Muscle of leg (tissue), 11 donors: ENCODE results near the gene RECQL5. TPM values are rescaled to one million over a fixed set of nuclear protein-coding genes. Genes with fewer than 3 reads are reported as not detected.

ENCODE experiments used
- DNase-seq: peaks from one replicate; pipeline ENCODE4 v3.0.0; 2013
- H3K27ac ChIP-seq: one replicate; pipeline ENCODE4 v1.5.1; 2013; ENCODE audit warnings: mild to moderate bottlenecking, low read length, control low read depth
- H3K27me3 ChIP-seq: one replicate; pipeline ENCODE4 v1.6.1; 2013; ENCODE audit warnings: low read length; ENCODE audit not compliant: control insufficient read depth, insufficient read depth
- H3K36me3 ChIP-seq: one replicate; pipeline ENCODE4 v1.6.1; 2013; ENCODE audit warnings: low read length; ENCODE audit not compliant: control insufficient read depth, insufficient read depth
- H3K4me1 ChIP-seq: one replicate; pipeline ENCODE4 v1.6.1; 2013; ENCODE audit warnings: low read length; ENCODE audit not compliant: control insufficient read depth, insufficient read depth
- H3K4me3 ChIP-seq: one replicate; pipeline ENCODE4 v1.5.1; 2013; ENCODE audit warnings: low read length, control low read depth
- H3K9me3 ChIP-seq: replicated peaks from 2 replicates; pipeline ENCODE4 v1.6.1; 2013; ENCODE audit warnings: low read depth, low read length; ENCODE audit not compliant: control insufficient read depth
- WGBS: methylation state at CpG from one replicate; pipeline ENCODE4 v1.1.5; 2013; ENCODE audit warnings: missing lambda C conversion rate; ENCODE audit not compliant: insufficient coverage; 5-methylcytosine and 5-hydroxymethylcytosine counted together
- polyA plus RNA-seq, 8 donors: library from polyadenylated mRNA; unstranded; fragments of 120-200 nt; gene quantifications; one replicate each; pipeline versions ENCODE4 v1.2.1 to v1.2.3, GENCODE V29; 2013; ENCODE audit warnings: inconsistent platforms in 1 of 8, low replicate concordance in 1 of 8; ENCODE audit not compliant: insufficient read length in 8 of 8, insufficient read depth in 1 of 8
- total RNA-seq: library from RNA; stranded (reverse); fragments of 120-200 nt; gene quantifications from one replicate; pipeline ENCODE4 v1.2.4, GENCODE V29; 2013

RECQL5 gene
- total and polyA plus RNA-seq, 9 donors: 12.0 to 20.8 (median 15.9) TPM

DNA sequence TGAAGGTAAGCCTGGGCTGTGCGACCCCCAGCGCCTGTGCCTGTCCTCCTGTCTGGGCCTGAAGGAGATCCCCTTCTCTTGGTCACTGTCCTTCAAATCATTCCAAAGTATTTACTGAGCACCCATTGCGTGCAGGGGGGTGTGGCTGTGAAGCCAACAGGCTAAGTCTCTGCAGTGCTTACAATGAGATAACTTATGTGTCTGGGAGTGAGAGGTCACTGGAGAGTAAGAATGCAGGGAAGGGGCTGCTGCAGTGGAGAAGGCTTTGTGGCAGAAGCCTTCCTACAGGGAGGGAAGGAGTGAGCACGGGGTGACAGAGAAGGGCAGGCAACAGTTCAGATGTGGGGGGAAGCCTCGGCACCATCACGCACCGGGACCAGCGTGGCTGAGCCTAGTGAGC, 44.9 kb downstream of the RECQL5 start:
- Histone ChIP-seq H3K27me3 (no peaks in the 10 kb centered on the region), H3K4me3 (no peak overlapping the region), H3K27ac (no peak overlapping the region), H3K4me1 (peaks cover 13% of the 10 kb centered on the region), H3K36me3 (peaks cover 79% of the 10 kb centered on the region), H3K9me3 (no peaks in the 10 kb centered on the region)
- 67% methylated on average over 7 of the region's 8 CpGs for WGBS
- no peak for DNase-seq

DNA sequence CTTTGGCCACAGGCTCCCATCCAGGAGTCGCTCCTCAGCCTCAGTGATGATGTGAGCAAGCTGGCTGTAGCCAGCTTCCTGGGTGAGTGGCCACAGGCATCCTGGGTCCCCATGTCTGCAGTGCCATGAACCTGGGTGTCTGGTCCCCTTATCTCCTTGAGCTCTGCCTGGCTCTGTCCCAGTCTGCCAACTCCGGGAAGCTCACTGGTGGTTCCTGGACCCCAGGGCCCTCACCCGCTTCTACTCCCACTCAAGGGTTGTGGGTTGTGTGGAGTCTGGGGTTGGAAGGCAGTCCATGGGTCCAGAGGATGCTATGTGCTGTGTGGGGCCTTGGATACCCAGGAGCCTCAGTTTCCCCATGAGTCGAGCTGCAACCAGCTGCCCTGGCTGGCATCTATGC, 45.5 kb downstream of the RECQL5 start:
- Histone ChIP-seq H3K27ac (no peak overlapping the region), H3K27me3 (no peaks in the 10 kb centered on the region), H3K36me3 (peaks cover 79% of the 10 kb centered on the region), H3K4me1 (peaks cover 12% of the 10 kb centered on the region), H3K9me3 (no peaks in the 10 kb centered on the region), H3K4me3 (no peak overlapping the region)
- WGBS: 86% methylated on average over 2 of the region's 4 CpGs
- no peak for DNase-seq

DNA sequence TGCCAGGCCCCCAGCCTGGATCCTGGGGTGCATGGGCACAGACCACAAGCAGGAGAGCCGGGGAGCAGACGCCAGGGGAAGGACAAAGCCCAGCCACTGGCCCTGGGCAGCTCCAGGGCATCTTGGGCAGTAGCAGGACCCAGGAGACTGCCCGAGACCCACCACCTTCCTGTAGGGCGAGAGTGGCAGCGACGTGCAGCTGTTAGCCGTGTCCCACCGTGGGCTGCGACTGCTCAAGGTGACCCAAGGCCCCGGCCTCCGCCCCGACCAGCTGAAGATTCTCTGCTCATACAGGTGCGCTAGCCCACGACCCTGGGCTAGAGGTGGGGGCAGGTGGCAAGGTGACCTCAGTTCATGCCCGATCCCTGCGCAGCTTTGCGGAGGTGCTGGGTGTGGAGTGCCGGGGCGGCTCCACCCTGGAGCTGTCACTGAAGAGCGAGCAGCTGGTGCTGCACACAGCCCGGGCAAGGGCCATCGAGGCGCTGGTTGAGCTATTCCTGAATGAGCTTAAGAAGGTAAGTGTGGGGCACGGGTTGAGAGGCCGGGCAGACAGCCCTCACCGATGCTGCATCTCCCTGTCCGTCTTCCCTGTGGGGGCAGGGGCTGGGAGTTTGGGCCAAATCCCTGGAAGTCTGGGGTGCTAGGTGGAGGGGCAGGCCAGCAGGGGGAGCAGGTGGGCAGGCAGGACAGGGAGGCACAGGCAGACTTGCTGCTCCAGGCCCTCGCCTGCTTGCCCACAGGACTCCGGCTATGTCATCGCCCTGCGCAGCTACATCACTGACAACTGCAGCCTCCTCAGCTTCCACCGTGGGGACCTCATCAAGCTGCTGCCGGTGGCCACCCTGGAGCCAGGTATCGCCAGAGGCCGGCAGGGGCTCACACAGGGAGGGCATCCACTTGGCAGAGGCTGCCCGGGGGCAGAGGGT, 47.2 kb downstream of the RECQL5 start:
- Histone ChIP-seq H3K27ac (no peak overlapping the region), H3K4me1 (peaks cover 4% of the 10 kb centered on the region), H3K4me3 (no peak overlapping the region), H3K36me3 (peaks cover 80% of the 10 kb centered on the region), H3K27me3 (no peaks in the 10 kb centered on the region), H3K9me3 (no peaks in the 10 kb centered on the region)
- DNase-seq: no peak
- WGBS: 72% methylated on average over 30 of the region's 36 CpGs

DNA sequence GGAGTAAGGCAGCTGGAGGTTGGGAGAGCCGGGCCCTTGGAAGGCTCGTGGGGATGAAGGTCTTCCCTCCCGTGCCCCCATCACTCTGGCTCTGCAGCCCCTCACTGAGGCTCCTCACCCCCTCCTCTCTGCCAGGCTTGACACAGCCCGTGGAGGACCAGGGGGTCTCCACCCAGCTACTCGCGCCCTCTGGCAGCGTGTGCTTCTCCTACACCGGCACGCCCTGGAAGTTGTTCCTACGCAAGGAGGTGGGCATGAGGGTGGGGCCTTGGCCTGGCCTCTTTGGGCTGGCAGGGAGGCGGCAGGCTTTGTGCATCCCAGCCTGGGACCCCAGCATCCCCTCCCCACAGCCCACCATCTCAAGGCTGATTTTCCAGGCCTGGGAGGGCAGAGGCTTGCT, 49.3 kb downstream of the RECQL5 start:
- Histone ChIP-seq H3K27me3 (no peaks in the 10 kb centered on the region), H3K36me3 (peaks cover 87% of the 10 kb centered on the region), H3K27ac (no peak overlapping the region), H3K4me3 (no peak overlapping the region), H3K9me3 (no peaks in the 10 kb centered on the region), H3K4me1 (no peaks in the 10 kb centered on the region)
- 79% methylated on average over 7 of the region's 11 CpGs for WGBS
- DNase-seq: no peak

DNA sequence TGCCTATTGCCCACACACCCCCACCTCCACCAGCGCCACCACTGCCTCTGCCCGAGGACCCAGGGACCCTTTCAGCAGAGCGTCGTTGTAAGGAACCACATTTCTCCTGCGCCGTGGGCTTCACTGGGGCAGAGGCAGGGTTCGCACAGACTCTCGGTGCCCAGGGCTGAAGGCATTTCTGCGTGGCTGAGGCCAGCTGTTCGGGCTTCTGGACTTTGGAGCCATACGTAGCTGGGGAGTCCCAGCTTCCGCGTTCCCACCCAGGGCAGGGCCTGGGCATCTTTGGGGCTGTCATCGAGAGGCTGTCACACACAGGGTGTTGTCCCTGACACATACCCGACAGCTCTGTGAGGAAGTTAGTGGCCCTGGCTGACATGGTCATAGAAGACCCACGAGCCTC, 49.7 kb downstream of the RECQL5 start:
- H3K27ac ChIP-seq: no peak overlapping the region
- H3K9me3 ChIP-seq: no peaks in the 10 kb centered on the region
- H3K4me1 ChIP-seq: no peaks in the 10 kb centered on the region
- WGBS: 89% methylated on average over 16 of the region's 16 CpGs
- no peak for DNase-seq
- H3K27me3 ChIP-seq: no peaks in the 10 kb centered on the region
- peaks cover 89% of the 10 kb centered on the region for H3K36me3 ChIP-seq
- H3K4me3 ChIP-seq: no peak overlapping the region

DNA sequence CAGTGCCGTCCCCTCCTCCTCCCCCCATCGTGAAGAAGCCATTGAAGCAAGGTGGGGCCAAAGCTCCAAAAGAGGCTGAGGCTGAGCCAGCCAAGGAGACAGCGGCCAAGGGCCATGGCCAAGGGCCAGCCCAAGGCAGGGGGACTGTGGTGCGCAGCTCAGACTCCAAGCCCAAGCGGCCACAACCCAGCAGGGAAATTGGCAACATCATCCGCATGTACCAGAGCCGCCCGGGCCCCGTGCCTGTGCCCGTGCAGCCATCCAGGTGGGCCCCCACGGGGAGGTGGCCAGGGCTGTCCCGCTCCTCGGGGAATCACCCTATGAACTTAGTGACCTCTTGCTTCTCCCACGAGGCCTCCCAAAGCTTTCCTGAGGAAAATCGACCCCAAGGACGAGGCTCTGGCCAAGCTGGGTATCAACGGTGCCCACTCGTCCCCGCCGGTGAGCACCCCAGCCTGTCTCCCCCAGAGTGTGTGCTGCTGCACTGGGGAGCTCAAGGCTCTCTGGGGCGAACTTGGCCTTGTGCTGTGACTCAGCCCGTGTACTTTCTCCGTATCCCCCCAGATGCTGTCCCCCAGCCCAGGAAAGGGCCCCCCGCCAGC, 50.3 kb downstream of the RECQL5 start:
- 89% methylated on average over 23 of the region's 24 CpGs for WGBS
- H3K27me3 ChIP-seq: no peaks in the 10 kb centered on the region
- H3K9me3 ChIP-seq: no peaks in the 10 kb centered on the region
- H3K4me1 ChIP-seq: no peaks in the 10 kb centered on the region
- no peak for DNase-seq
- peaks cover 90% of the 10 kb centered on the region for H3K36me3 ChIP-seq
- H3K4me3 ChIP-seq: no peak overlapping the region
- no peak overlapping the region for H3K27ac ChIP-seq

DNA sequence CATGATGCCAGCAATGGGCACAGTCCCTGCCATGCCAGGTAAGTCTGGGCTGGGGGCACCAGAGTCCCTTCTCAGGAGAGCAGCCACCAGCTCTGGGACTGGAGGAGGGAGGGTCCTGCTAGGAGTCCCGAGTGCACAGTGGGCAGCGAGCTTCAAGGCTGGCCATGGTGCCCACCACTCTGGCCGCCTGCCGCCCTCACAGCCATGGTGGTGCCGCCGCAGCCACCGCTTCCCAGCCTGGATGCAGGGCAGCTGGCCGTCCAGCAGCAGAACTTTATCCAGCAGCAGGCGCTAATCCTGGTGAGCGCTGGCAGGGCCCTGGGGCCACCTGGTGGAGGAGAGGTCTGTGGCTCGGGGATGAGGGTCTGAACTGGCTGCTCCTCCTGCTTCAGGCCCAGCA, 51.7 kb downstream of the RECQL5 start:
- peaks cover 89% of the 10 kb centered on the region for H3K36me3 ChIP-seq
- WGBS: 77% methylated on average over 8 of the region's 11 CpGs

DNA sequence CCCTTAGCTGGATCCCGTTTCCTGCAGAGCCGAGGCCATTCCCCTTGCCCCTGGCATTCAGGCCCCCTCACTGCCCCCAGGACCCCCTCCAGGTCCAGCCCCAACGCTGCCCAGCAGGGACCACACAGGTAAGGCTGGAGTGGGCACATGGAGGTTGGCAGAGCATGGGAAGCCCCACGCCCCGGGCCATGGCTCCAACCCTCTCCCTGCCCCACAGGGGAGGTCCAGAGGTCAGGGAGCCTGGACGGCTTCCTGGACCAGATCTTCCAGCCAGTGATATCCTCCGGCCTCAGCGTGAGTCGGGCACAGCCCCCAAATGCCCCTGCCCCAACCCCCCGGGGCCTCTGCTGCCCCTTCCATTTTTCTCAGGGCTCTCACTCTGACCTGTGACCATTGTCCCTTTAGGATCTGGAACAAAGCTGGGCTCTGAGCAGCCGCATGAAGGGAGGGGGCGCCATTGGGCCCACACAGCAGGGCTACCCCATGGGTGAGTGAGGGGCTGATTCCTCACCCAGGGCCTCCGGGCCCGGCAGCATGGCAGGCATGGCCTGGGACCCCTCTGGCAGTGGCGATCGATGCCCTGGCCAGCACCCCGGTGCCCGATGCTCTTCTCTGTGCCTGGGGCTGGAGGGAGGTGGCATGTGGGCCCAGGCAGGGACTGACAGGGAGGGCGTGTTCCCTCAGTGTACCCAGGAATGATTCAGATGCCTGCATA, 52.2 kb downstream of the RECQL5 start:
- Histone ChIP-seq H3K4me3 (no peak overlapping the region), H3K27ac (no peak overlapping the region), H3K27me3 (no peaks in the 10 kb centered on the region), H3K4me1 (no peaks in the 10 kb centered on the region), H3K9me3 (no peaks in the 10 kb centered on the region), H3K36me3 (peaks cover 89% of the 10 kb centered on the region)
- 83% methylated on average over 13 of the region's 19 CpGs for WGBS
- no peak for DNase-seq

More for the DNA sequence above, 51.7 kb downstream of the RECQL5 start:
- no peaks in the 10 kb centered on the region for H3K9me3 ChIP-seq
- no peak overlapping the region for H3K27ac ChIP-seq
- no peaks in the 10 kb centered on the region for H3K27me3 ChIP-seq
- no peaks in the 10 kb centered on the region for H3K4me1 ChIP-seq
- DNase-seq: no peak
- H3K4me3 ChIP-seq: no peak overlapping the region

DNA sequence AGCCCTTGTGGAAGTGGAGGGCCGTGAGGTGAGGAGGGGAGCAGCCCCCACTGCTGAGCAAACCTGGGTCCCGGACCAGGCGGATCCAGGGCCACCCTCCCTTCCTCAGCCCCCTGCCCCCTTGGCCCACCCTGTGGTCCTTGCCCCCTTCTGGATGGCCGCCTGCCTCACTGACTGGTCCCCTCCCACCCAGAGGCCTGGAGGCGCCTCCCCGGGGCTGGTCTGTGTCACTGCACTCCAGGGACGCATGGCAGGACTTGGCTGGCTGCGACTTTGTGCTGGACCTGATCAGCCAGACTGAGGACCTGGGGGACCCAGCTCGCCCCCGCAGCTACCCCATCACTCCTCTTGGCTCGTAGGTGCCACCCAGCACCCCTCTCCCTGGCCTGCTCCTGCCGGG, 52.9 kb downstream of the RECQL5 start:
- WGBS: 83% methylated on average over 9 of the region's 12 CpGs
- Histone ChIP-seq H3K4me1 (no peaks in the 10 kb centered on the region), H3K4me3 (no peak overlapping the region), H3K27ac (no peak overlapping the region), H3K9me3 (no peaks in the 10 kb centered on the region), H3K36me3 (peaks cover 83% of the 10 kb centered on the region), H3K27me3 (no peaks in the 10 kb centered on the region)
- DNase-seq: no peak
